GM19099 (cell line): ENCODE measurements around the gene ATG2B.

Source experiments
- POLR2A ChIP-seq: IDR thresholded peaks from 3 replicates; pipeline ENCODE4 v1.6.1; 2011; ENCODE audit warnings: low read depth; ENCODE audit not compliant: insufficient read length; ENCODE audit errors: extremely low read depth

Gene ATG2B

GRCh38 chr14:96297997-96298515 lies 65.1 kb downstream of the ATG2B start:
- no peak for TF ChIP-seq POLR2A

- no peak for TF ChIP-seq POLR2A
These were observed 66.1 kb downstream of the ATG2B start for GRCh38 chr14:96297000-96297399.

GRCh38 chr14:96294246-96294645 lies 68.9 kb downstream of the ATG2B start:
- no peak for TF ChIP-seq POLR2A

- no peak for TF ChIP-seq POLR2A
These were observed 75.3 kb downstream of the ATG2B start for GRCh38 chr14:96287856-96288255.

GRCh38 chr14:96286251-96286650 lies 76.9 kb downstream of the ATG2B start:
- no peak for TF ChIP-seq POLR2A

- no peak for TF ChIP-seq POLR2A
These were observed 77.5 kb downstream of the ATG2B start for GRCh38 chr14:96285667-96286066.

GRCh38 chr14:96284430-96284829 lies 78.7 kb downstream of the ATG2B start:
- TF ChIP-seq POLR2A = no peak

- TF ChIP-seq POLR2A = no peak
These were observed 79.1 kb downstream of the ATG2B start for GRCh38 chr14:96284008-96284407.

- no peak for TF ChIP-seq POLR2A
These were observed 81.7 kb downstream of the ATG2B start for GRCh38 chr14:96281486-96281885.

GRCh38 chr14:96280104-96280503 lies 83.0 kb downstream of the ATG2B start:
- no peak for TF ChIP-seq POLR2A

- TF ChIP-seq POLR2A = no peak
These were observed 83.6 kb downstream of the ATG2B start for GRCh38 chr14:96279564-96279963.

- no peak for TF ChIP-seq POLR2A
These were observed 85.3 kb downstream of the ATG2B start for GRCh38 chr14:96277890-96278289.

- TF ChIP-seq POLR2A = no peak
These were observed 87.7 kb downstream of the ATG2B start for GRCh38 chr14:96275177-96276112.

- TF ChIP-seq POLR2A = no peak
These were observed 88.6 kb downstream of the ATG2B start for GRCh38 chr14:96274543-96274942.

GRCh38 chr14:96274122-96274521 lies 89.0 kb downstream of the ATG2B start:
- no peak for TF ChIP-seq POLR2A

- TF ChIP-seq POLR2A = no peak
These were observed 89.5 kb downstream of the ATG2B start for GRCh38 chr14:96273629-96274028.
